Osteoblast (primary cell): ENCODE data around the gene PALM. TPM values are rescaled to one million over a fixed set of nuclear protein-coding genes. Genes with fewer than 3 reads are reported as not detected.
"Not testable (repeated sequence)": the region's sequence is repeated elsewhere in the genome, so short reads cannot be mapped to it uniquely, and the experiment has no call there.

ENCODE experiments used
- DNase-seq: peaks from one replicate; pipeline ENCODE4 v3.0.0; 2011; ENCODE audit warnings: low spot score, mixed read lengths; ENCODE audit not compliant: insufficient read length; ENCODE audit errors: missing footprints
- H2AFZ ChIP-seq: 2 replicates; pipeline ENCODE4 v1.6.0; 2011; ENCODE audit warnings: mild to moderate bottlenecking, low read length
- H3K27ac ChIP-seq: 2 replicates; pipeline ENCODE4 v1.5.1; 2011; ENCODE audit warnings: mild to moderate bottlenecking, low read depth, low read length, moderate library complexity
- H3K27me3 ChIP-seq: 2 replicates; pipeline ENCODE4 v1.6.0; 2012; ENCODE audit warnings: mild to moderate bottlenecking, control low read depth, inconsistent platforms, low read length, moderate library complexity; ENCODE audit not compliant: insufficient read depth
- H3K36me3 ChIP-seq: 2 replicates; pipeline ENCODE4 v1.5.1; 2011; ENCODE audit warnings: mild to moderate bottlenecking, low read length, control low read depth, moderate library complexity; ENCODE audit not compliant: insufficient read depth
- H3K4me1 ChIP-seq: 2 replicates; pipeline ENCODE4 v1.5.1; 2011; ENCODE audit warnings: mild to moderate bottlenecking, low read length, control low read depth, moderate library complexity; ENCODE audit not compliant: insufficient read depth
- H3K4me2 ChIP-seq: 2 replicates; pipeline ENCODE4 v1.6.0; 2011; ENCODE audit warnings: mild to moderate bottlenecking, low read length; ENCODE audit not compliant: insufficient read depth
- H3K4me3 ChIP-seq: fragments of 200-600 bp; sonication (generic); 3 replicates; pipeline ENCODE4 v1.5.1; 2012; ENCODE audit warnings: mild to moderate bottlenecking, low read length, inconsistent platforms; ENCODE audit not compliant: insufficient read depth
- H3K79me2 ChIP-seq: 2 replicates; pipeline ENCODE4 v1.6.0; 2012; ENCODE audit warnings: mild to moderate bottlenecking, low read length, control low read depth, inconsistent platforms; ENCODE audit not compliant: insufficient read depth
- H3K9me3 ChIP-seq: 2 replicates; pipeline ENCODE4 v1.5.1; 2011; ENCODE audit warnings: low read depth, low read length, control low read depth
- H4K20me1 ChIP-seq: 2 replicates; pipeline ENCODE4 v1.6.0; 2012; ENCODE audit warnings: mild to moderate bottlenecking, low read length, control low read depth; ENCODE audit not compliant: insufficient read depth
- total RNA-seq: library from RNA; depleted of rRNA; stranded (reverse); fragments of >200 nt; gene quantifications from 2 replicates; pipeline ENCODE4 v1.2.3, GENCODE V29; 2012
- TF ChIP-seq, protein P1 (sequence below): IDR thresholded peaks from 2 replicates; pipeline ENCODE4 v1.5.1; 2011; ENCODE audit warnings: mild to moderate bottlenecking, low read depth, low read length, moderate library complexity; ENCODE audit errors: extremely low read depth

Gene PALM
- total RNA-seq, 1 donor = 10.5 TPM

DNA sequence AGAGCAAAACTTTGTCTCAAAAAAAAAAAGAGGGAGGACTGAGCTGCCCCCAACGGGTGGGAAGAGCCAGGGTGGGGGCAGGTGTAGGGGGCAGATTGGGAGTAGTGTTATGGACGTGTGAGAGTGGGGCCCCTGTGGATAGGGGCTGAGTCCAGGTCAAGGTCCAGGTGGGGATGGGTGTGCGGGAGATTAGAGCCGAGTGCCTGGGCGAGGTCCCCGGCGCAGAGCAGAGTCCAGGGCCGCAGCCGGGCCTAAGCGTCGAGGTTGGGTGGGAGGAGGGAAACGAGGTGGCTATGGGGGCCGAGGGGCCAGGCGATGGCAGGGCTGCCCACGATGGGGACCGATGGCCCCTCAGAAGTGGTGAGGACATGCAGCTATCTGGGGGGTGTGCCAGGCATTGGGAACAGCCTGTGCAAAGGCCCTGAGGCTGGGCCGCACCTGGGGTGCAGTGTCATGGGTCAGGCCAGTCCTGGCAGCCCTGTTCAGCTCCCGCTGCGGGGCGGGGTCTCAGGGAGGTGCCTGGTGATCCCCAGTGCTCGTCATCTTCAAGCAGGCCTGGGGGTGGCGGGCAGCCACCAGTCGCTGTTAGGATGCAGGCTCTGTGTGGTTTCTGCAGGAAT lies 29.9 kb downstream of the PALM start:
- TF ChIP-seq, protein P1, sequence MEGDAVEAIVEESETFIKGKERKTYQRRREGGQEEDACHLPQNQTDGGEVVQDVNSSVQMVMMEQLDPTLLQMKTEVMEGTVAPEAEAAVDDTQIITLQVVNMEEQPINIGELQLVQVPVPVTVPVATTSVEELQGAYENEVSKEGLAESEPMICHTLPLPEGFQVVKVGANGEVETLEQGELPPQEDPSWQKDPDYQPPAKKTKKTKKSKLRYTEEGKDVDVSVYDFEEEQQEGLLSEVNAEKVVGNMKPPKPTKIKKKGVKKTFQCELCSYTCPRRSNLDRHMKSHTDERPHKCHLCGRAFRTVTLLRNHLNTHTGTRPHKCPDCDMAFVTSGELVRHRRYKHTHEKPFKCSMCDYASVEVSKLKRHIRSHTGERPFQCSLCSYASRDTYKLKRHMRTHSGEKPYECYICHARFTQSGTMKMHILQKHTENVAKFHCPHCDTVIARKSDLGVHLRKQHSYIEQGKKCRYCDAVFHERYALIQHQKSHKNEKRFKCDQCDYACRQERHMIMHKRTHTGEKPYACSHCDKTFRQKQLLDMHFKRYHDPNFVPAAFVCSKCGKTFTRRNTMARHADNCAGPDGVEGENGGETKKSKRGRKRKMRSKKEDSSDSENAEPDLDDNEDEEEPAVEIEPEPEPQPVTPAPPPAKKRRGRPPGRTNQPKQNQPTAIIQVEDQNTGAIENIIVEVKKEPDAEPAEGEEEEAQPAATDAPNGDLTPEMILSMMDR = no peak
- H3K4me3 ChIP-seq = no peak overlapping the region
- H3K9me3 ChIP-seq = no peaks in the 10 kb centered on the region

GRCh38 chr19:739998-740715 lies 31.4 kb downstream of the PALM start:
- no peaks in the 10 kb centered on the region for H3K79me2 ChIP-seq
- no peaks in the 10 kb centered on the region for H3K4me1 ChIP-seq
- no peak for DNase-seq
- no peaks in the 10 kb centered on the region for H3K36me3 ChIP-seq
- no peak overlapping the region for H2AFZ ChIP-seq
- H3K9me3 ChIP-seq = no peaks in the 10 kb centered on the region
- no peak overlapping the region for H3K4me3 ChIP-seq
- no peaks in the 10 kb centered on the region for H3K27me3 ChIP-seq
- H3K4me2 ChIP-seq = no peak overlapping the region
- no peaks in the 10 kb centered on the region for H4K20me1 ChIP-seq
- TF ChIP-seq, protein P1 = no peak
- H3K27ac ChIP-seq = no peak overlapping the region

More for the DNA sequence above, 29.9 kb downstream of the PALM start:
- H3K27ac ChIP-seq = no peak overlapping the region
- H3K27me3 ChIP-seq = no peaks in the 10 kb centered on the region
- DNase-seq = no peak
- H2AFZ ChIP-seq = no peak overlapping the region
- H3K4me1 ChIP-seq = no peaks in the 10 kb centered on the region
- H3K4me2 ChIP-seq = no peak overlapping the region
- no peaks in the 10 kb centered on the region for H3K79me2 ChIP-seq
- no peaks in the 10 kb centered on the region for H4K20me1 ChIP-seq
- H3K36me3 ChIP-seq = no peaks in the 10 kb centered on the region

DNA sequence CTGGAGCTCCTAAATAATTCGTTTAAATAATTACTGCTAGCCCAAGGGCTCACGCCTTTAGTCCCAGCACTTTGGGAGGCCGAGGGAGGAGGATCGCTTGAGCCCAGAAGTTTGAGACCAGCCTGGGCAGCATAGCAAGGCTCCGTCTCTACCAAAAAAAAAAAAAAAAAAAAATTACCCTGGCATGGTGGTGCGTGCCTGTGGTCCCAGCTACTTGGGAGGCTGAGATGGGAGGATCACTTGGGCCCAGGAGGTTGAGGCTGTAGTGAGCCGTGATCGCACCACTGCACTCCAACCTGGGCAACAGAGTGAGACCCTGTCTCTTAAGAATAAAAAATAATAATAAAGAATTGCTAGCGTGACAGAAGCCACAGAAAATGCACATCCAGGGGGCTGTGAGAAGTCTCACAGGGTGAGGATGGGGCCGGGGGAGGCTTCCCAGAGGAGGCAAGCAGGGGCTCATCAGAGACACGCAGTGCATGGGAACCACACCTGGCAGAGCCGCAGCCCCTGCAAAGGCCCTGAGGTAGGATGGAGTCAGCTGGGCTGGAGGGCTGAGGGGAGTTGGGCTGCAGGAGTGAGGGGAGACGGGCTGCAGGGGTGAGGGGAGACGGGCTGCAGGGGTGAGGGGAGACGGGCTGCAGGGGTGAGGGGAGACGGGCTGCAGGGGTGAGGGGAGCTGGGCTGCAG lies 32.2 kb downstream of the PALM start:
- not testable (repeated sequence) for H3K4me2 ChIP-seq, H3K4me3 ChIP-seq, H2AFZ ChIP-seq, H3K36me3 ChIP-seq, H3K4me1 ChIP-seq, H3K27ac ChIP-seq, H3K9me3 ChIP-seq, H3K79me2 ChIP-seq, H3K27me3 ChIP-seq, DNase-seq, H4K20me1 ChIP-seq

DNA sequence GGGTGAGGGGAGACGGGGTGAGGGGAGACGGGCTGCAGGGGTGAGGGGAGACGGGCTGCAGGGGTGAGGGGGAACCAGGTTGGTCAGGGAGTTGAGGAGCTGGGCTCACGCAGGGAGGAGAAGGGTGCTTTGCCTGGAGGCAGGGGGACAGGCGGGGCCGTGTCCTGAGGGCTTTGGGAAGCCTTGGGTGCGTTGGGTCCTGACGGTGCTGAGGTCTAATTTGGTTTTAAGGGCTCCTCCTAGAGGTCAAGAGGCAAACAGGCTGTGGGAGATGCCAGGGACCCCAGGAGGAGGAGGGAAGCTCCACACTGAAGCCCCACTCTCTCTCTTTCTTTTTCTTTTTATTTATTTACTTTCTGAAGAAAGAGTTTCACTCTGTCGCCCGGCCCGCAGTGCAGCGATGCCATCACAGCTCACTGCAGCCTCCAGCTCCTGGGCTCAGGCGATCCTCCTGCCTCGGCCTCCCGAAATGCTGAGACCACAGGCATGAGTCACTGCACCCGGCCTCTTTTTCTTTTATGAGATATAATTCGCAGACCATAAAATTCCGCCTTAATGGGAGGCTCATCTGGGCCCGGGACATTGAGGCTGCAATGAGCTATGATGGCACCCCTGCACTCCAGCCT lies 32.9 kb downstream of the PALM start:
- Histone ChIP-seq H3K27ac (no peak overlapping the region), H3K4me1 (no peaks in the 10 kb centered on the region), H3K9me3 (no peaks in the 10 kb centered on the region), H3K27me3 (no peaks in the 10 kb centered on the region), H3K4me2 (no peak overlapping the region), H3K4me3 (no peak overlapping the region), H3K36me3 (no peaks in the 10 kb centered on the region), H4K20me1 (no peaks in the 10 kb centered on the region), H2AFZ (no peak overlapping the region), H3K79me2 (no peaks in the 10 kb centered on the region)
- TF ChIP-seq, protein P1 = no peak
- no peak for DNase-seq
